SK-N-SH (cell line): ENCODE data around the gene BEND5. TPM values are rescaled to one million over a fixed set of nuclear protein-coding genes. Genes with fewer than 3 reads are reported as not detected.

ENCODE experiments used
- CTCF ChIA-PET: fragments of 300-600, 350-600 bp; formaldehyde crosslinking; extraction: SDS; loops from one replicate; lab custom pipeline; 2021; lab: Yijun Ruan, JAX
- POLR2A ChIA-PET: fragments of 350-600 bp; sonication (Branson Sonifier 250); formaldehyde crosslinking; extraction: SDS; loops from one replicate; lab custom pipeline; 2020; ENCODE audit warnings: antibody characterized with exemption, inconsistent platforms; lab: Yijun Ruan, JAX
- DNase-seq: peaks from one replicate; pipeline ENCODE4 v3.0.0; 2012
- H2AFZ ChIP-seq: fragments of 200-600 bp; sonication (generic); 2 replicates; pipeline ENCODE4 v1.8.1; 2016; ENCODE audit warnings: antibody characterized with exemption, mild to moderate bottlenecking, low read depth
- H3F3A ChIP-seq: fragments of 200-600 bp; sonication (generic); replicated peaks from 2 replicates; pipeline ENCODE3; 2016; ENCODE audit warnings: antibody characterized with exemption, mild to moderate bottlenecking; ENCODE audit not compliant: insufficient read depth
- H3K27ac ChIP-seq, 2 experiments: fragments of 200-500 bp in 1 of 2; fragments of 200-600 bp in 1 of 2; sonication (Bioruptor generic) in 1 of 2; sonication (generic), shearing (Covaris generic) in 1 of 2; 2 replicates each; pipeline versions ENCODE4 v1.5.1 to v1.6.1; 2014 to 2016; ENCODE audit warnings: low read depth in 2 of 2, inconsistent platforms in 1 of 2, low read length in 1 of 2, mild to moderate bottlenecking in 1 of 2, mixed read lengths in 1 of 2
- H3K27me3 ChIP-seq: fragments of 200-600 bp; sonication (generic), shearing (Covaris generic); 2 replicates; pipeline ENCODE4 v1.6.1; 2016; ENCODE audit warnings: mixed run types; ENCODE audit not compliant: insufficient read depth
- H3K36me3 ChIP-seq, 2 experiments: fragments of 200-500 bp in 1 of 2; fragments of 200-600 bp in 1 of 2; sonication (Bioruptor generic) in 1 of 2; sonication (generic) in 1 of 2; replicated peaks in 1 of 2; 2 replicates each; pipeline versions ENCODE3 to v1.5.1; 2014 to 2016; ENCODE audit warnings: low read length in 1 of 2, mild to moderate bottlenecking in 1 of 2; ENCODE audit not compliant: insufficient read depth in 2 of 2, control insufficient read depth in 1 of 2
- H3K4me1 ChIP-seq, 2 experiments: fragments of 200-500 bp in 1 of 2; fragments of 200-600 bp in 1 of 2; sonication (Bioruptor generic) in 1 of 2; sonication (generic), shearing (Covaris generic) in 1 of 2; 2 replicates each; pipeline versions ENCODE4 v1.5.1 to v1.6.1; 2014 to 2016; ENCODE audit warnings: low read depth in 1 of 2, low read length in 1 of 2, mixed run types in 1 of 2; ENCODE audit not compliant: insufficient read depth in 2 of 2, control insufficient read depth in 1 of 2
- H3K4me2 ChIP-seq: fragments of 200-600 bp; sonication (generic), shearing (Covaris generic); 2 replicates; pipeline ENCODE4 v1.6.1; 2017; ENCODE audit warnings: mixed run types
- H3K4me3 ChIP-seq, 2 experiments: fragments of 200-500 bp in 1 of 2; fragments of 200-600 bp in 1 of 2; sonication (Bioruptor generic) in 1 of 2; sonication (generic), shearing (Covaris generic) in 1 of 2; 2 replicates each; pipeline versions ENCODE4 v1.5.1 to v1.8.1; 2014 to 2016; ENCODE audit warnings: low read depth in 2 of 2, inconsistent platforms in 1 of 2, low read length in 1 of 2, mild to moderate bottlenecking in 1 of 2, mixed read lengths in 1 of 2, moderate library complexity in 1 of 2
- H3K79me2 ChIP-seq: fragments of 200-600 bp; sonication (generic); 2 replicates; pipeline ENCODE4 v1.8.1; 2017; ENCODE audit warnings: mild to moderate bottlenecking; ENCODE audit not compliant: insufficient read depth
- H3K9ac ChIP-seq: fragments of 200-600 bp; sonication (generic); 2 replicates; pipeline ENCODE4 v1.6.1; 2017; ENCODE audit warnings: mixed run types
- H3K9me2 ChIP-seq: fragments of 200-600 bp; sonication (generic); 2 replicates; pipeline ENCODE4 v1.6.1; 2017; ENCODE audit warnings: mixed run types
- H3K9me3 ChIP-seq: fragments of 200-600 bp; sonication (generic); 2 replicates; pipeline ENCODE4 v1.6.1; 2017; ENCODE audit warnings: mixed run types, mild to moderate bottlenecking, moderate library complexity
- H4K20me1 ChIP-seq: fragments of 200-600 bp; sonication (generic); 2 replicates; pipeline ENCODE4 v1.6.1; 2017; ENCODE audit warnings: mild to moderate bottlenecking, mixed run types; ENCODE audit not compliant: insufficient read depth
- CHD2 ChIP-seq: fragments of 150-350 bp; IDR thresholded peaks from 2 replicates; pipeline ENCODE4 v1.6.1; 2018; ENCODE audit warnings: low read length; ENCODE audit not compliant: partially characterized antibody
- ELF1 ChIP-seq: IDR thresholded peaks from 2 replicates; pipeline ENCODE4 v1.4.0; 2012
- EP300 ChIP-seq, 2 experiments: IDR thresholded peaks; 2 replicates each; pipeline versions ENCODE4 v1.4.0 to v1.6.1; 2012; ENCODE audit warnings: borderline replicate concordance in 1 of 2, low read depth in 1 of 2, low read length in 1 of 2
- EZH2phosphoT487 ChIP-seq: fragments of 200-600 bp; sonication (generic); IDR thresholded peaks from 2 replicates; pipeline ENCODE4 v1.6.1; 2017; ENCODE audit warnings: low read depth, mixed run types, mild to moderate bottlenecking, antibody characterized with exemption, moderate library complexity, borderline replicate concordance
- FOSL2 ChIP-seq: IDR thresholded peaks from 2 replicates; pipeline ENCODE4 v1.4.0; 2012; ENCODE audit warnings: low read depth, mild to moderate bottlenecking, moderate library complexity, borderline replicate concordance
- GABPA ChIP-seq: IDR thresholded peaks from 2 replicates; pipeline ENCODE4 v1.4.0; 2012; ENCODE audit warnings: low read depth, mild to moderate bottlenecking
- GATA2 ChIP-seq: sonication (generic); formaldehyde crosslinking; IDR thresholded peaks from 2 replicates; pipeline ENCODE4 v1.5.0; 2020; ENCODE audit warnings: mild to moderate bottlenecking, missing genetic modification reagents
- MXI1 ChIP-seq: IDR thresholded peaks from 2 replicates; pipeline ENCODE4 v1.6.1; 2012; ENCODE audit warnings: mild to moderate bottlenecking, low read depth, low read length, improper control_type of control experiment
- NFIC ChIP-seq: IDR thresholded peaks from 2 replicates; pipeline ENCODE4 v1.4.0; 2012; ENCODE audit warnings: borderline replicate concordance
- RAD21 ChIP-seq: IDR thresholded peaks from 2 replicates; pipeline ENCODE4 v1.6.1; 2012; ENCODE audit warnings: mild to moderate bottlenecking, low read length
- RCOR1 ChIP-seq: fragments of 150-350 bp; IDR thresholded peaks from 2 replicates; pipeline ENCODE4 v1.6.1; 2017; ENCODE audit warnings: antibody characterized with exemption, low read length
- RFX5 ChIP-seq: IDR thresholded peaks from 2 replicates; pipeline ENCODE4 v1.6.1; 2012; ENCODE audit warnings: mild to moderate bottlenecking, improper control_type of control experiment, low read length
- RXRA ChIP-seq: IDR thresholded peaks from 2 replicates; pipeline ENCODE4 v1.4.0; 2012; ENCODE audit warnings: low read depth, mild to moderate bottlenecking, borderline replicate concordance
- TCF12 ChIP-seq: IDR thresholded peaks from 2 replicates; pipeline ENCODE4 v1.4.0; 2012
- TEAD4 ChIP-seq: IDR thresholded peaks from 2 replicates; pipeline ENCODE4 v1.4.0; 2012; ENCODE audit warnings: mild to moderate bottlenecking, borderline replicate concordance; ENCODE audit not compliant: insufficient read depth
- YY1 ChIP-seq: IDR thresholded peaks from 2 replicates; pipeline ENCODE4 v1.4.0; 2012; ENCODE audit warnings: low read depth, mild to moderate bottlenecking
- WGBS: methylation state at CpG from one replicate; pipeline ENCODE4 v1.1.6; 2017; ENCODE audit warnings: low lambda C conversion rate; 5-methylcytosine and 5-hydroxymethylcytosine counted together
- polyA plus RNA-seq, 3 experiments: library from polyadenylated mRNA; depleted of rRNA; stranded (reverse); fragments of >200 nt; gene quantifications; 2 replicates each; pipeline ENCODE4 v1.2.3, GENCODE V29; 2012
- TF ChIP-seq, protein P1 (sequence below): IDR thresholded peaks from 2 replicates; pipeline ENCODE4 v1.6.1; 2012; ENCODE audit warnings: mild to moderate bottlenecking, low read depth, low read length, moderate library complexity
- TF ChIP-seq, protein P2 (sequence below): fragments of 200-600 bp; sonication (generic); IDR thresholded peaks from 2 replicates; pipeline ENCODE4 v1.6.1; 2017; ENCODE audit warnings: antibody characterized with exemption, mild to moderate bottlenecking, moderate library complexity
- TF ChIP-seq, protein P3 (sequence below): IDR thresholded peaks from 2 replicates; pipeline ENCODE4; 2012
- TF ChIP-seq, protein P4 (sequence below): fragments of 150-350 bp; IDR thresholded peaks from 2 replicates; pipeline ENCODE4 v1.6.1; 2016; ENCODE audit warnings: mild to moderate bottlenecking, low read depth, low read length
- TF ChIP-seq, protein P5 (sequence below): IDR thresholded peaks from 2 replicates; pipeline ENCODE4 v1.4.0; 2012; ENCODE audit warnings: low read depth

BEND5 gene
- polyA plus RNA-seq, 1 of the 3 experiments (the other 2 are of a cell fraction): 5.6 TPM

DNA sequence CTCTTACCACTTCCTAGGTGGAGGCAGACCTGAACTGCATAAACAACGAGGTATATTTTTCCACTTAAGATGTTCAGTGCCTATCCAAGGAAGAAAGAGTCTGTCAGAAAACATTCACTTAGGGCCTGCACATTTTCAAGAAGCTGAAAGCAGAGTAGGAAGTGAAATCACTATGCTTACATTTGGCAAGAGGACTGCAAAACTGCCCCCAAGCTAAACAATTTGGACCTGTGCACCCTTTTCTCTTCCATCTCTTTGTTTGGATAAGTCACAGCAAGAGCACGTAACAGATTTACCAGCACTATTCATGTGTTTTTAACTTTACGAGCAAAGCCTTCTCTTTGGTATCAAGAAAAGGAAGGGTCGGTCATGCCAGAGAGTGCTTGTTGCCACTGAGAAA lies 13.2 kb upstream of the BEND5 start (continued):
- TF ChIP-seq, protein P1, sequence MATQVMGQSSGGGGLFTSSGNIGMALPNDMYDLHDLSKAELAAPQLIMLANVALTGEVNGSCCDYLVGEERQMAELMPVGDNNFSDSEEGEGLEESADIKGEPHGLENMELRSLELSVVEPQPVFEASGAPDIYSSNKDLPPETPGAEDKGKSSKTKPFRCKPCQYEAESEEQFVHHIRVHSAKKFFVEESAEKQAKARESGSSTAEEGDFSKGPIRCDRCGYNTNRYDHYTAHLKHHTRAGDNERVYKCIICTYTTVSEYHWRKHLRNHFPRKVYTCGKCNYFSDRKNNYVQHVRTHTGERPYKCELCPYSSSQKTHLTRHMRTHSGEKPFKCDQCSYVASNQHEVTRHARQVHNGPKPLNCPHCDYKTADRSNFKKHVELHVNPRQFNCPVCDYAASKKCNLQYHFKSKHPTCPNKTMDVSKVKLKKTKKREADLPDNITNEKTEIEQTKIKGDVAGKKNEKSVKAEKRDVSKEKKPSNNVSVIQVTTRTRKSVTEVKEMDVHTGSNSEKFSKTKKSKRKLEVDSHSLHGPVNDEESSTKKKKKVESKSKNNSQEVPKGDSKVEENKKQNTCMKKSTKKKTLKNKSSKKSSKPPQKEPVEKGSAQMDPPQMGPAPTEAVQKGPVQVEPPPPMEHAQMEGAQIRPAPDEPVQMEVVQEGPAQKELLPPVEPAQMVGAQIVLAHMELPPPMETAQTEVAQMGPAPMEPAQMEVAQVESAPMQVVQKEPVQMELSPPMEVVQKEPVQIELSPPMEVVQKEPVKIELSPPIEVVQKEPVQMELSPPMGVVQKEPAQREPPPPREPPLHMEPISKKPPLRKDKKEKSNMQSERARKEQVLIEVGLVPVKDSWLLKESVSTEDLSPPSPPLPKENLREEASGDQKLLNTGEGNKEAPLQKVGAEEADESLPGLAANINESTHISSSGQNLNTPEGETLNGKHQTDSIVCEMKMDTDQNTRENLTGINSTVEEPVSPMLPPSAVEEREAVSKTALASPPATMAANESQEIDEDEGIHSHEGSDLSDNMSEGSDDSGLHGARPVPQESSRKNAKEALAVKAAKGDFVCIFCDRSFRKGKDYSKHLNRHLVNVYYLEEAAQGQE: no peak
- TF ChIP-seq GABPA (no peak), NFIC (no peak), FOSL2 (no peak)

DNA sequence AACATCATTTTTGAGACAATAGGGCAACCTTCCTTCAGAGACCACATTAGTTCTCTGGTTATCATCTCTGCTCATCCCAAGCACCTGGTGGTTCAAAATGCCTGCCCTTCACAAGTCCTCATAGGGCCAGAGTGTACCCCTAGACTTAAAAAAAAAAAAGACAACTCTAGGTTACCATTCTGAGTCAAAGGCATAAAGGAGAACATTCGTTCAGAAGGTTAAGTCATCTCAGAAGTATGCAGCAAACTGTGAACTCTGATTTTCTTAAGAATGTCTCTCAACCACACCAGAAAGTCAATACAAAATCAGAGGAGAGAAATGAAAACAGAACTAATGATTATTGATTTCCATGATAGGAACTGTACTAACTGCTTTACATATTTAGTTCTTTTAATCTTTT lies 9.2 kb upstream of the BEND5 start:
- DNase-seq: no peak
- H3K79me2 ChIP-seq: no peaks in the 10 kb centered on the region
- H3K4me3 ChIP-seq: no peak overlapping the region
- H3K4me2 ChIP-seq: no peak overlapping the region
- H3K27me3 ChIP-seq: no peaks in the 10 kb centered on the region
- H2AFZ ChIP-seq: no peak overlapping the region
- no peaks in the 10 kb centered on the region for H3K9me3 ChIP-seq
- H3K4me1 ChIP-seq: no peaks in the 10 kb centered on the region
- no peaks in the 10 kb centered on the region for H3K9me2 ChIP-seq
- WGBS: 69% methylated on average over 1 of the region's 1 CpG
- H3K9ac ChIP-seq: no peak overlapping the region
- CTCF ChIA-PET: no interaction called here
- TF ChIP-seq ELF1: no peak
- TF ChIP-seq EZH2phosphoT487: no peak
- TF ChIP-seq TEAD4: no peak
- TF ChIP-seq GABPA: no peak
- TF ChIP-seq GATA2 (CRISPR knock-in tag): no peak
- TF ChIP-seq, protein P2, sequence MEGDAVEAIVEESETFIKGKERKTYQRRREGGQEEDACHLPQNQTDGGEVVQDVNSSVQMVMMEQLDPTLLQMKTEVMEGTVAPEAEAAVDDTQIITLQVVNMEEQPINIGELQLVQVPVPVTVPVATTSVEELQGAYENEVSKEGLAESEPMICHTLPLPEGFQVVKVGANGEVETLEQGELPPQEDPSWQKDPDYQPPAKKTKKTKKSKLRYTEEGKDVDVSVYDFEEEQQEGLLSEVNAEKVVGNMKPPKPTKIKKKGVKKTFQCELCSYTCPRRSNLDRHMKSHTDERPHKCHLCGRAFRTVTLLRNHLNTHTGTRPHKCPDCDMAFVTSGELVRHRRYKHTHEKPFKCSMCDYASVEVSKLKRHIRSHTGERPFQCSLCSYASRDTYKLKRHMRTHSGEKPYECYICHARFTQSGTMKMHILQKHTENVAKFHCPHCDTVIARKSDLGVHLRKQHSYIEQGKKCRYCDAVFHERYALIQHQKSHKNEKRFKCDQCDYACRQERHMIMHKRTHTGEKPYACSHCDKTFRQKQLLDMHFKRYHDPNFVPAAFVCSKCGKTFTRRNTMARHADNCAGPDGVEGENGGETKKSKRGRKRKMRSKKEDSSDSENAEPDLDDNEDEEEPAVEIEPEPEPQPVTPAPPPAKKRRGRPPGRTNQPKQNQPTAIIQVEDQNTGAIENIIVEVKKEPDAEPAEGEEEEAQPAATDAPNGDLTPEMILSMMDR: no peak
- TF ChIP-seq RFX5: no peak
- TF ChIP-seq, protein P1: no peak
- TF ChIP-seq RAD21: no peak
- TF ChIP-seq MXI1: no peak
- no peak for TF ChIP-seq EP300 (IDR thresholded peaks at IDR 0.05; ENCODE audit: borderline replicate concordance in 1 of 2, low read depth in 1 of 2, low read length in 1 of 2)
- TF ChIP-seq CHD2: no peak
- TF ChIP-seq, protein P3, sequence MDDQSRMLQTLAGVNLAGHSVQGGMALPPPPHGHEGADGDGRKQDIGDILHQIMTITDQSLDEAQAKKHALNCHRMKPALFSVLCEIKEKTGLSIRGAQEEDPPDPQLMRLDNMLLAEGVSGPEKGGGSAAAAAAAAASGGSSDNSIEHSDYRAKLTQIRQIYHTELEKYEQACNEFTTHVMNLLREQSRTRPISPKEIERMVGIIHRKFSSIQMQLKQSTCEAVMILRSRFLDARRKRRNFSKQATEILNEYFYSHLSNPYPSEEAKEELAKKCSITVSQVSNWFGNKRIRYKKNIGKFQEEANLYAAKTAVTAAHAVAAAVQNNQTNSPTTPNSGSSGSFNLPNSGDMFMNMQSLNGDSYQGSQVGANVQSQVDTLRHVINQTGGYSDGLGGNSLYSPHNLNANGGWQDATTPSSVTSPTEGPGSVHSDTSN: no peak
- no peak for TF ChIP-seq TCF12
- TF ChIP-seq YY1: no peak
- TF ChIP-seq, protein P4, sequence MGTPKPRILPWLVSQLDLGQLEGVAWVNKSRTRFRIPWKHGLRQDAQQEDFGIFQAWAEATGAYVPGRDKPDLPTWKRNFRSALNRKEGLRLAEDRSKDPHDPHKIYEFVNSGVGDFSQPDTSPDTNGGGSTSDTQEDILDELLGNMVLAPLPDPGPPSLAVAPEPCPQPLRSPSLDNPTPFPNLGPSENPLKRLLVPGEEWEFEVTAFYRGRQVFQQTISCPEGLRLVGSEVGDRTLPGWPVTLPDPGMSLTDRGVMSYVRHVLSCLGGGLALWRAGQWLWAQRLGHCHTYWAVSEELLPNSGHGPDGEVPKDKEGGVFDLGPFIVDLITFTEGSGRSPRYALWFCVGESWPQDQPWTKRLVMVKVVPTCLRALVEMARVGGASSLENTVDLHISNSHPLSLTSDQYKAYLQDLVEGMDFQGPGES: no peak
- TF ChIP-seq, protein P5, sequence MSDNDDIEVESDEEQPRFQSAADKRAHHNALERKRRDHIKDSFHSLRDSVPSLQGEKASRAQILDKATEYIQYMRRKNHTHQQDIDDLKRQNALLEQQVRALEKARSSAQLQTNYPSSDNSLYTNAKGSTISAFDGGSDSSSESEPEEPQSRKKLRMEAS: no peak
- no peak for TF ChIP-seq RXRA
- no peak for TF ChIP-seq RCOR1
- TF ChIP-seq FOSL2: no peak
- no peaks in the 10 kb centered on the region for H4K20me1 ChIP-seq
- no peak overlapping the region for H3K27ac ChIP-seq
- H3K36me3 ChIP-seq: no peaks in the 10 kb centered on the region
- POLR2A ChIA-PET: no interaction called here
- no peaks in the 10 kb centered on the region for H3F3A ChIP-seq
